Measurements from ENCODE around the gene KRT9. TPM values are rescaled to one million over a fixed set of nuclear protein-coding genes. Genes with fewer than 3 reads are reported as not detected.
"Not testable (repeated sequence)": the region's sequence is repeated elsewhere in the genome, so short reads cannot be mapped to it uniquely, and the experiment has no call there.

The KRT9 gene
- total RNA-seq, 1 donor from 2014 or later: not detected

DNA sequence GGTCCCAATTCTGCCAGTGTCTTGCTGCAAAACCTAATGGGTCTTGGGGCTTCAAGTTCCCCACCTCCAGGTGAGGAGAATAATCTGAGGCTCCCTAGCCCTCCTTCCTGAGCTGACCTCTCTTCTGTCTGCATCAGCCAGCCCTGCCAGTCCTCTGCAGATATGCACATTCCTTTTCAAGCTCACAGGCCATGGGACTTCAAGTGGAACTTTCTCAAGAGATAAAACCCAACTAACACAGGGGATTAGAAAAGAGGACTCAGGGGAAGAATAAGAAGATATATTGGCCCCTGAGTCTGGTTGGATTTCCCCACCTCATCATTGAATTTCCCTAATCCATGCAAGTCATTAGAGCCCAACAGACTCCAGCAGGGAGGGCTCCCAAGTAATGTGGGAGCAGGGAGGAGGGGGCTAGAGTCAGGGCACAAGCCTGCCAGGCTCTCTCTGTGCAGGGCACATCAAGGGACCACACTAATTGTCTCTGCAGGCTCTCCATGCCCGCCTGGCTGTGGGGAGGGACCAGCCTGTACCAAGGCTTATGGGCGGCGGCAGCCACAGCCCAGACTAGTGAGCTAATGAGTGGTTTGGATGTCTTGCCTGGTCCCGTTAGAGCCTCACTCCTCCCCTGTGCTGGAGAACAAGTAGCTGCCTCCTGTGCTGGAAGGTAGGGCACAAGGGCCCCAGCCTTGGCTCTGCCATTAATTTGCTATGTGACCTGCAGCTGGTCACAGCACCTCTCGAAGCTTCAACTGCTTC is 13.6 kb upstream of the KRT9 start:
- H3K9ac ChIP-seq (ENCODE audit: low read depth in 1 of 3, low read length in 3 of 3): no peak overlapping the region
- H3K27me3 ChIP-seq (ENCODE audit: control insufficient read depth in 3 of 3, insufficient read depth in 3 of 3, low read length in 3 of 3): peaks cover 0 to 12% (median 11%) of the 10 kb centered on the region in 3 donors

DNA sequence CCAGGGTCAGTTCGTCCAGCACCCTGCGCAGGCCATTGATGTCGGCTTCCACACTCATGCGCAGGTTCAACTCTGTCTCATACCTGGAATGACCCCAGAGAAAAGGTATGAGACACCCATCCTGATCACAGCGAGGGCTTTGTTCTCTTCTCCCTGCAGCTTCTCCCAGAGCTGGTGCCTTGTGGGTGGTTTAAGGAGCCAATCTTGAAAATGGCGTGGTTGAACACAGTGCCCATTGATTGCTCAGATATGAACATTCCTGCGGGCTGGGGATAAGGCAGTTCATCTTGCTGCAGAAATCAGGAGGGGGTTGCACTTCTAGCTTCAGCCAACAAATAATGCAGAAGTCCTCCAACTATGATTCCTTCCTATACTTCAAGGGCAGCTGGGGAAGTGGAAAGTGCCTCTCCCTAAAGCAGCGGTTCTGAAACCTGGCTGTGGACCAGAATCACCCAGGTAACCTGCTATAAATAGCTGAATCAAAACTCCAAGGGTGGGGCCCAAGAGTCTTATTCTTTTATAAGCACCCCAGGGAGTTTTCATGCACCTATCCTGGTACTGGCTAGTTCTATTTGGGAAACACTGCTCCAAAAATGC is 12.6 kb upstream of the KRT9 start:
- not testable (repeated sequence) for H3K9me3 ChIP-seq (ENCODE audit: control insufficient read depth in 3 of 3, low read length in 3 of 3); H3K4me1 ChIP-seq (ENCODE audit: control insufficient read depth in 3 of 3, insufficient read depth in 3 of 3, low read length in 3 of 3); H3K4me3 ChIP-seq (ENCODE audit: low read length in 3 of 3); H3K27ac ChIP-seq (ENCODE audit: low read depth, low read length); H3K36me3 ChIP-seq (ENCODE audit: control insufficient read depth in 3 of 3, insufficient read depth in 3 of 3, low read length in 3 of 3); H3K9ac ChIP-seq (ENCODE audit: low read depth in 1 of 3, low read length in 3 of 3)
- peaks cover 8 to 21% (median 16%) of the 10 kb centered on the region in 3 donors for H3K27me3 ChIP-seq (ENCODE audit: control insufficient read depth in 3 of 3, insufficient read depth in 3 of 3, low read length in 3 of 3)

More for the DNA sequence above, 13.6 kb upstream of the KRT9 start:
- H3K4me3 ChIP-seq (ENCODE audit: low read length in 3 of 3): no peak overlapping the region
- no peaks in the 10 kb centered on the region for H3K4me1 ChIP-seq (ENCODE audit: control insufficient read depth in 3 of 3, insufficient read depth in 3 of 3, low read length in 3 of 3)
- no peaks in the 10 kb centered on the region for H3K36me3 ChIP-seq (ENCODE audit: control insufficient read depth in 3 of 3, insufficient read depth in 3 of 3, low read length in 3 of 3)
- no peaks in the 10 kb centered on the region for H3K9me3 ChIP-seq (ENCODE audit: control insufficient read depth in 3 of 3, low read length in 3 of 3)
- no peak overlapping the region for H3K27ac ChIP-seq (ENCODE audit: low read depth, low read length)

DNA sequence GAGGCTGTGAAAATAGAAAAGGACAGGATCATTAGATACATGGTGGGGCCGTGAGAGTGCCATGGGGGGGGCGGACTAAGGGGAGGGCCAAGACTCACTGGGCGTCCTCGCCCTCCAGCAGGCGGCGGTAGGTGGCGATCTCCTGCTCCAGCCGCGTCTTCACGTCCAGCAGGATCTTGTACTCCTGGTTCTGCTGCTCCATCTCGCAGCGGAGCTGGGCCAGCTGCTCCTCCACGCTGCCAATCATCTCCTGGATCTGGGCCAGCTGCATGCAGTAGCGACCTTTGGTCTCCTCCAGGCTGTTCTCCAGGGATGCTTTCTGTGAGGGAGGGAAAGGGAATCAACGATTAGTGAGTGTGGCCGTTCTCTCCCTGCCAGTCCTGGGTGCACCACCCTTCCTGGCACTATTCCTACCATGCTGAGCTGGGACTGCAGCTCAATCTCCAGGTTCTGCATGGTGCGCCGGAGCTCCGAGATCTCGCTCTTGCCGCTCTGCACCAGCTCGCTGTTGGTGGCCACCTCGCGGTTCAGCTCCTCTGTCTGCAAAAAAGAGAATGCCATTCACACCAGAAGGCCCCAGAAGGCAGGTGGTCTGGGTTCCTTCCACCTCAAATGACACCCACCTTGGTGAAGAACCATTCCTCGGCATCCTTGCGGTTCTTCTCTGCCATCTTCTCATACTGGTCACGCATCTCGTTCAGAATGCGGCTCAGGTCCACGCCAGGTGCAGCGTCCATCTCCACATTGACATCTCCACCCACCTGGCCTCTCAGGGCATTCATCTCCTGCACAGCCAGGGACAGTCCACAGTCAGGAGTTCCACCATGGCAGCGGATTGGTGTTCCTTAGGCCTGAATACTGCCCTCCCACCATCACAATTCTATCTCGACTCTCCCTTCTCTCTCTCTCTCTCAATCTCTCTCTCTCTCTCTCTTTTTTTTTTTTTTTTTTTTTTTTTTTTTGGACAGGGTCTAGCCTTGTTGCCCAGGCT is 11.6 kb upstream of the KRT9 start:
- Histone ChIP-seq H3K4me1 (ENCODE audit: control insufficient read depth in 3 of 3, insufficient read depth in 3 of 3, low read length in 3 of 3) (no peaks in the 10 kb centered on the region), H3K27ac (ENCODE audit: low read depth, low read length) (no peak overlapping the region), H3K9ac (ENCODE audit: low read depth in 1 of 3, low read length in 3 of 3) (no peak overlapping the region), H3K4me3 (ENCODE audit: low read length in 3 of 3) (no peak overlapping the region), H3K36me3 (ENCODE audit: control insufficient read depth in 3 of 3, insufficient read depth in 3 of 3, low read length in 3 of 3) (no peaks in the 10 kb centered on the region), H3K9me3 (ENCODE audit: control insufficient read depth in 3 of 3, low read length in 3 of 3) (no peaks in the 10 kb centered on the region), H3K27me3 (ENCODE audit: control insufficient read depth in 3 of 3, insufficient read depth in 3 of 3, low read length in 3 of 3) (peaks cover 10 to 27% (median 19%) of the 10 kb centered on the region in 3 donors)

DNA sequence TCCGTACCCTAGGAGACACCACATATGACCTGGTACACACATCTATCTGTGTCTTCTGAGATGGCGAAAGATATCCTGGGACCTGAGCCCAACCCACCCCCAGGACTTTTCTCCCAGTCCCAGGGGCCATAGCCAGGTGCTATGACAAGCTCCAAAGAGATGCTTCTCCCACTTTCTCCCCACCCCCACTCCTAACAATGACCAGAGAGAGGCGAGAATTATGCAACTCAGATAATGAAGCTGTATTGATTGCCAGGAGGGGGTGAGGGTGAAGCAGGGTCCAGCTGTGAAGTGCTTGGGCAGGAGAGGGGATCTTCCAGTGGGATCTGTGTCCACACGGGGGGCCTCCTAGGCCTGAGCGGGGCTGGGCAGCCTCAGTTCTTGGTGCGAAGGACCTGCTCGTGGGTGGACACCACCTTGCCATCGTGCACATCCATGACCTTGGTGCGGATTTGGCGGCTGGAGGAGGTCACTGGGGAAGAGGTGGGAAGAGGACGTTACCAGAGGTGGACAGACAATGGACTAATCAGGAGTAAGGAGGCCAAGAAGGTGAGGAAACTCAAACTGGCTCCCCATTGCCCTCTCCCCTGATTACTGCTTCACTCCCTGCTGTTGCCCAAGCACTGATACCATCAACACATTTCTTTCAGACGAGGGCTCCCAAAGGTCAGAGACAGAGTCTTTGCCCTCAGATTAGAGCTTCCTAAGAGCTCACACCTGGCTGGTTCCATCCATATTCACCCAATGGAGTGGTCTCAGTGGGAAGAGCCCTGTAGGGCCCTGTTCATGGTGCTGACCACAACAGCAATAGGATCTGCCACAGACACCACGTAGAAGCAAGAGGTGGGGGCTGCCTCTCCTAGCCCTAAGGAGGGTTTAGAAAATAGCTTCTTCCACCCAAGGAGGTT is 10.5 kb upstream of the KRT9 start:
- H3K27ac ChIP-seq (ENCODE audit: low read depth, low read length); H3K9ac ChIP-seq (ENCODE audit: low read depth in 1 of 3, low read length in 3 of 3); H3K36me3 ChIP-seq (ENCODE audit: control insufficient read depth in 3 of 3, insufficient read depth in 3 of 3, low read length in 3 of 3); H3K4me1 ChIP-seq (ENCODE audit: control insufficient read depth in 3 of 3, insufficient read depth in 3 of 3, low read length in 3 of 3); H3K9me3 ChIP-seq (ENCODE audit: control insufficient read depth in 3 of 3, low read length in 3 of 3); H3K4me3 ChIP-seq (ENCODE audit: low read length in 3 of 3): not testable (repeated sequence)
- peaks cover 11 to 34% (median 20%) of the 10 kb centered on the region in 3 donors for H3K27me3 ChIP-seq (ENCODE audit: control insufficient read depth in 3 of 3, insufficient read depth in 3 of 3, low read length in 3 of 3)

DNA sequence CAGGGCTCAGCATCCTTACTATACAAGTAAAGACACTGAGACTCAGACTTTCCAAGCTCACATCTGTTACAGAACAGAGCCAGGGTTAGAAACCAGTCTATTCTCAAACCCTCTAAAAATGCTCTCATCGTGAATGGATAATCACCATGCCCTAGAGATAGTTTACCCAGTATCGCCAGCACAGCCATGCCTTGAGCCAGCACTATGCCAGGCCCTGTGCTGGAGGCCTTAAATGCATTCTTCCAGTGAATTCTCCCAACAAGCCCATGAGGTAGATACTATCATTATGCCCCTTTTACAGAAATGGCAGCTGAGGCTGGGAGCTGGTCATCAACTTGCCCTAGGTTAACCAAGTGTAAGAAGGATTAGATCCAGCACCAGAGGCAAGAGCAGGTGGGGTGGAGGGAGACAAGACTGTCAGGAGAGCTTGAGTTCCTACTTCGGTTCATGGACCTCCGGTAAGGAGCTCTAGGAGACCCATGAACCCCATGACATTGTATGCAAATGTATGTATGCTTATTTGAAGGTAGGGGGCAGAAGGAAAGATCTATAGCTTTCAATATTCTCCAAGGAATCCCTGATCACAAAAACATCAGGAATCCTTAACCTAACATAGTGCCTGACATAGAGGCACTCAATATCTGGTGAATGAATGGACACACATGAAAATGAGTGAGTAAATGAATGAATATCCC is 9.7 kb upstream of the KRT9 start:
- no peak overlapping the region for H3K9ac ChIP-seq (ENCODE audit: low read depth in 1 of 3, low read length in 3 of 3)
- no peaks in the 10 kb centered on the region for H3K36me3 ChIP-seq (ENCODE audit: control insufficient read depth in 3 of 3, insufficient read depth in 3 of 3, low read length in 3 of 3)
- peaks cover 16 to 42% (median 25%) of the 10 kb centered on the region in 3 donors for H3K27me3 ChIP-seq (ENCODE audit: control insufficient read depth in 3 of 3, insufficient read depth in 3 of 3, low read length in 3 of 3)
- no peak overlapping the region for H3K27ac ChIP-seq (ENCODE audit: low read depth, low read length)
- no peaks in the 10 kb centered on the region for H3K4me1 ChIP-seq (ENCODE audit: control insufficient read depth in 3 of 3, insufficient read depth in 3 of 3, low read length in 3 of 3)
- no peaks in the 10 kb centered on the region for H3K9me3 ChIP-seq (ENCODE audit: control insufficient read depth in 3 of 3, low read length in 3 of 3)
- H3K4me3 ChIP-seq (ENCODE audit: low read length in 3 of 3): no peak overlapping the region

DNA sequence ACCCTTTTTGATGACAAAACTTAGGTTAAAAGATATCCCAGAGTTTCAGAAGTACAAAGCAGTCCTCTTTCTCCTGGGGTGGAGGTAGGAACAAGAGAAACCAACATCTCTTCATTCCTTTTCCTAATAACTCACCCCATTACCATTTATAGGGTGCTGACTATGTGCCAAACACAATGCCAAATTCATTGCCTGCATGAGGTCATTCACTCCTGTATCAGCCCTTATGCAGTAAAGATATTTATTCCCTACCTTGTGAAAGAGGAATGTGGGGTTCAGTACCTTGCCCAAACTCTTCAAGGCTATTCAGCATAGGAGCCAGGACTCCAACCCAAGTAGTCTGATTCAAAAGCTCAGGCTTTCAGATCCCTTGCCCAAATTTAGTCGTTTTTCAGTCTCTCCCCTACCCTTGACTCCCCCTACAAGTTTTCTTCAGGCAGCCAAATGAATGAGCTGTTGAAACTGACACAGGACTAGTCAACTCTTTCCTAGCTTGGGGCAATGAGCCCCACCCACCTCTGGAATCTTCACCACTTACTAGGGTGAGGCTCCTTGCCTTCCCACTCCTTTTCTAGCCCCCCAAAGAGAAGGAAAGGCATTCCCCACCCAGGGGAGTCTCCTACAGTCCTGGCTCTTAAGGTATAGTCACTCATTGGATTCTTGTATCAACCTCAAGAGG is 9.0 kb upstream of the KRT9 start:
- Histone ChIP-seq H3K36me3 (ENCODE audit: control insufficient read depth in 3 of 3, insufficient read depth in 3 of 3, low read length in 3 of 3) (no peaks in the 10 kb centered on the region), H3K27ac (ENCODE audit: low read depth, low read length) (no peak overlapping the region), H3K27me3 (ENCODE audit: control insufficient read depth in 3 of 3, insufficient read depth in 3 of 3, low read length in 3 of 3) (peaks cover 23 to 48% (median 31%) of the 10 kb centered on the region in 3 donors), H3K4me3 (ENCODE audit: low read length in 3 of 3) (no peak overlapping the region), H3K9me3 (ENCODE audit: control insufficient read depth in 3 of 3, low read length in 3 of 3) (no peaks in the 10 kb centered on the region), H3K9ac (ENCODE audit: low read depth in 1 of 3, low read length in 3 of 3) (no peak overlapping the region), H3K4me1 (ENCODE audit: control insufficient read depth in 3 of 3, insufficient read depth in 3 of 3, low read length in 3 of 3) (no peaks in the 10 kb centered on the region)

DNA sequence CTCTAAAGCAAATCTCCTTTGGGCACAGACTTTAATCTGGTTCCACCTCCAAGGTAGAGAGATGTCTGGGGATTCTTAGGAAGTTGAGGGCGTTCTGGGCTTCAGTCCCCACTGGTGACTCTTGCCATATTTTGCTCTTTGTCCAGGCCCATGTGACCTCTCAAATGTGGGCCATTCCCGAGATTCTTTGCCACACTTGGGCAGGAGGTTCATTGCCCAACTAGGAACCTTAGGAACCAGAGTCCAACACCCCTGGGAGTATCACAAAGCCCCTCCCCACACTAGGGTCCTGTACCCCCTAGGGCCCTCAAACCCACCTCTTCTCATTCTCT is 8.4 kb upstream of the KRT9 start:
- peaks cover 23 to 52% (median 35%) of the 10 kb centered on the region in 3 donors for H3K27me3 ChIP-seq (ENCODE audit: control insufficient read depth in 3 of 3, insufficient read depth in 3 of 3, low read length in 3 of 3)

DNA sequence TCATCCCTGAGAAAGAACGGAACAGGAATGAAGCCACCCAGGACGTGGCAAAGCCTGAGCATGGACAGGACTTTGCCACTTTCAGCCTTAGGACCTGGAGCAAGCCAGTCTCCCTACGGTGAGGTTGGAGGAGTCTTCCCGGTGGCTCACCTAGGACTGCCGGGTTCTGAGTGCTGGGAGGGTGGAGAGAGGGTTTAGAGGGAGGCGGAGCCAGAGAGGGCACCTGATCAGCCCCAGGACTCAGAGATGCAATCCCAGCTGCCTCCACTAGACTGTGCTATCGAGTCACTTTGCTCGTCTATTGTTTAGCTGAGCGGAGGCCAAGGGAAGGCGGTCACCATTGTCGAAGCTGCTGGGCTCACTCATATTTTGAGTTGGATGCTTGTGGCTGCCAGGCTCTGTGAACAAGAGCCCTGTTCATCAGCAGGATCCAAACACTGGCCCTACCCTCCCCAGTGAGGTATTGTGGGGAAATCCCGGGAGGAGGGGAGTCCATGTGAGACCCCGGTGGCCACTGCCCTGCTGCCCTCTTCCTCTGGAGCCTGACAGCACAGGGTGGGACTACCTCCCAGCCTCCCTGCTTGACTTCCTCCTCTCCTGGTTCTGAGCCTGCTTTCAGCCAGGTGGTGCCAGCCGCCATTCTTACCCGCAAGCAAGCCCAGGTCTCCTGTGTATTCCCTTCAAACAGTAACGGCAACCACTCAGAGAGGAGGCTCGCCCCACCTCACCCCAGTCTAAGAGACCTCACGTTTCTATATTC is 7.8 kb upstream of the KRT9 start:
- Histone ChIP-seq H3K4me1 (ENCODE audit: control insufficient read depth in 3 of 3, insufficient read depth in 3 of 3, low read length in 3 of 3) (no peaks in the 10 kb centered on the region), H3K9me3 (ENCODE audit: control insufficient read depth in 3 of 3, low read length in 3 of 3) (no peaks in the 10 kb centered on the region), H3K36me3 (ENCODE audit: control insufficient read depth in 3 of 3, insufficient read depth in 3 of 3, low read length in 3 of 3) (no peaks in the 10 kb centered on the region), H3K27ac (ENCODE audit: low read depth, low read length) (no peak overlapping the region), H3K4me3 (ENCODE audit: low read length in 3 of 3) (no peak overlapping the region), H3K27me3 (ENCODE audit: control insufficient read depth in 3 of 3, insufficient read depth in 3 of 3, low read length in 3 of 3) (peaks cover 23 to 52% (median 37%) of the 10 kb centered on the region in 3 donors), H3K9ac (ENCODE audit: low read depth in 1 of 3, low read length in 3 of 3) (no peak overlapping the region)

More for the DNA sequence above, 8.4 kb upstream of the KRT9 start:
- H3K4me3 ChIP-seq (ENCODE audit: low read length in 3 of 3): no peak overlapping the region
- H3K4me1 ChIP-seq (ENCODE audit: control insufficient read depth in 3 of 3, insufficient read depth in 3 of 3, low read length in 3 of 3): no peaks in the 10 kb centered on the region
- no peak overlapping the region for H3K9ac ChIP-seq (ENCODE audit: low read depth in 1 of 3, low read length in 3 of 3)
- no peaks in the 10 kb centered on the region for H3K9me3 ChIP-seq (ENCODE audit: control insufficient read depth in 3 of 3, low read length in 3 of 3)
- H3K27ac ChIP-seq (ENCODE audit: low read depth, low read length): no peak overlapping the region
- no peaks in the 10 kb centered on the region for H3K36me3 ChIP-seq (ENCODE audit: control insufficient read depth in 3 of 3, insufficient read depth in 3 of 3, low read length in 3 of 3)

All from skeletal muscle tissue (tissue), 4 donors.